Inferior parietal cortex (tissue), 1 donor: ENCODE measurements around the gene OR2T11.
"Not testable (repeated sequence)": the region's sequence is repeated elsewhere in the genome, so short reads cannot be mapped to it uniquely, and the experiment has no call there.

ENCODE experiments used
- DNase-seq: peaks from one replicate; pipeline ENCODE4 v3.0.0-alpha.2; 2016; ENCODE audit errors: extremely low spot score

OR2T11 gene, protein sequence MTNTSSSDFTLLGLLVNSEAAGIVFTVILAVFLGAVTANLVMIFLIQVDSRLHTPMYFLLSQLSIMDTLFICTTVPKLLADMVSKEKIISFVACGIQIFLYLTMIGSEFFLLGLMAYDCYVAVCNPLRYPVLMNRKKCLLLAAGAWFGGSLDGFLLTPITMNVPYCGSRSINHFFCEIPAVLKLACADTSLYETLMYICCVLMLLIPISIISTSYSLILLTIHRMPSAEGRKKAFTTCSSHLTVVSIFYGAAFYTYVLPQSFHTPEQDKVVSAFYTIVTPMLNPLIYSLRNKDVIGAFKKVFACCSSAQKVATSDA

DNA sequence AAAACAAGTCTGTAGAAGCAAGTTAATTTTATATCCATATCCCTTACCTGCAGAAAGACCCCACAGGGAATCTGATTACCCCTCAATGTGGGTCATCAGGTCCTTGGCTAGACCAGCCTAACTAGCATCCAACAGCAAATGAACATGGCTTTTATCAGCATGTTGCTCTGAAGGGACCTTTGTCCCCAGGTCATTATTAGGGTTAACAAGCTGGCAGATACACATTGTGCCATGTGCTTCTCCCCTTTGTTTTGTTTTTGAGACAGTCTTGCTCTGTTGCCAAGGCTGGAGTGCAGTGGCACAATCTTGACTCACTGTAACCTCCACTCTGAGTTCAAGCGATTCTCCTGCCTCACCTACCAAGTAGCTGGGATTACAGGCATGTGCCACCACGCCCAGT is at the start of gene OR2T11:
OR2T11 (minus strand) TSS at position 101 of the 400 bp plus-strand sequence. CDS start 7,963 bp downstream, outside the sequence.
- DNase-seq, result not testable (repeated sequence)

DNA sequence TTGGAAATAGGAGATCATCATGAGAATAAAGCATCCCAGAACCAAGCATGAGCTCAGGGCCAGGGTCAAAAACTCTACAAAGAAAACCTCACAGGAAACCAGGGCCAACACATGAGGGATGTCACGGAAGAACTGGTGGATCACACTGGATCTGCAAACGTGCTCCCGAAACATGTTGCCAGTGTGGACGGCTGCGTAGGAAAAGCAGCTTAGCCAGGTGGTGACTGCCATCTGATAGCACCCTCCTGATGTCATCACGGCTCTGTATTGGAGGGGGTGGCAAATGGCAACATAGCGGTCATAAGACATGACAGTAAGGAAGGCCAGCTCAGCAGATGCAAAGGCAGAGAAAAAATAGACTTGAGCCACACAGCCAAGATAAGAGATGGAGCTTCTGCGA is 46.8 kb upstream of the OR2T11 start:
- DNase-seq, result no peak

GRCh38 chr1:248670003-248670402 is 35.1 kb upstream of the OR2T11 start:
- no peak for DNase-seq

DNA sequence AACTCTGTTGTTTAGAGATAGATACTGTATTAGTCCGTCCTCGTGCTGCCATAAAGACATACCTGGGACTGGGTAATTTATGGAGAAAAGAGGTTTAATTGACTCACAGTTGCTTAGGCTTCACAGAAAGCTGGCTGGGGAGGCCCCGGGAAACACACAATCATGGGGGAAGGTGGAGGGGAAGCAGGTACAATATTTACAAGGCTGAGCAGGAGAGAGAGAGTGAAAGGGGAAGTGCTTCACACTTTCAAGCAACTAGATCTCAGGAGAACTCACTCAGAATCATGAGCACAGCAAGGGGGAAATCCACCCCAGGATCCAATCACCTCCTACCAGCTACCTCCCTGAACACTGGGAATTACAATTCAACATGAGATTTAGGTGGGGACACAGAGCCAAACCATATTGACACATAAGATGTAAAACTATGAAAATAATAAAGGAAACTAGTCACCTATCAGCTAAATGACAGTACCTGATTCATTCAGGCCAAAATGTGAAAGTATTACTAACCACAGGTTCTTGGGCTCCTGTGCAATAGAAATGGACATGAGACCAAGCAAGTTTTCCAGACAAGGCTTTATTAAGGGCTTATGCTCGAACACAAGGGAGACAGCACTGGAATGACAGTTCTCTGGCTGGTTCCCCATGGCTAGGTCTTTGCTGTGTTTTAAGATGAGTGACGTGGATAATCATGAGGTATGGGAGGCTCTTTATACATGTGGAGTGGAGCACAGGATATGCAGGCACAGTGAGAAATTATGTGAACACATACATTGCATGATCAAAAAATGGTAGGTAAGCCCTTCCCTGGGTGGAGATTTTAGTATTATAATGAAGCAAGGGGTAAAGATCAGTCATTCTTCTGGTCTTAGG is 28.8 kb upstream of the OR2T11 start:
- DNase-seq, result not testable (repeated sequence)

DNA sequence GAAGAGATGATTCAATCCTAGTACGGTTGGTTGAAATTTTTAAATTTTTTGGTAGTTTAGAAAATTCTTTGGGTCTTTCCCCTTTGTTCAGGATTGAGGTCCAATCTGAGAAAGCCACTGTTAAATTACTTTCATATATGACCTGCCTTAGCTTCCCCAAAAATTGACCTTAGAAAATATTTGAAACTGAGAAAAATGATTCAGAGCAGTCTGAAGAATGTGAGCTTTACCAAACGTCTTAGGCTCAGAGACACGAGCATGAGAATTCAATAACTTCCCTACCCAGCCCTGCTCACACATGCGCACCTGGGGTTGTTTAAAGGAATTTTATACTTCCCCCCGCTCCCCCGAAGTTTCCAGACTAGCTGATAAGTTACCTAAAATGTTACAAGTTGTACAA is 21.9 kb upstream of the OR2T11 start:
- not testable (repeated sequence) for DNase-seq

DNA sequence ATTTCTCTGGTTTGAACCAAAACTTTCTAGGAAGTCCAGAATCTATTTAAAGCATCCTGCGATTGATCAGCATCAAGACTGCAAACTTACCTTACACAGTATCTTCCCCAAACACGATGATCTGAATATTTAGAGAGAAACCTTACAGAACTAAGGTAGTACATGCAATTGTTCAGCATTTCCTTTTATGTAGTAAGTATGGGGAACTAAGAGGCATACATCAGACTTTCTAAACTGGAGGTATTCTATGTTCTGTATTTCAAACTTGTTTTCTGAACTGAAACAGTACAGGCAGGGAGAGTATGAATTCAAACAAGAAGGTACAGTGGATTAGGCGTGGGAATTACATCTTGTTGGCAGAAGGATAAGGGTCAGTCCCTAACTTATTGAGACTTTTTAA is 20.5 kb upstream of the OR2T11 start, which contains the start of gene OR2T27:
OR2T27 (minus strand) TSS at position 175 of the 400 bp plus-strand sequence. CDS start 4,644 bp downstream, outside the sequence.
- not testable (repeated sequence) for DNase-seq

GRCh38 chr1:248648770-248649536 is 14.1 kb upstream of the OR2T11 start:
- not testable (repeated sequence) for DNase-seq

GRCh38 chr1:248645178-248645577 is 10.3 kb upstream of the OR2T11 start, which contains the start of gene OR2T35:
OR2T35 (minus strand) TSS chr1:248645278; CDS start chr1:248639258, 6,020 bp downstream.
- DNase-seq, result not testable (repeated sequence)

- not testable (repeated sequence) for DNase-seq
Observed at GRCh38 chr1:248642971-248643651, 8.2 kb upstream of the OR2T11 start.

DNA sequence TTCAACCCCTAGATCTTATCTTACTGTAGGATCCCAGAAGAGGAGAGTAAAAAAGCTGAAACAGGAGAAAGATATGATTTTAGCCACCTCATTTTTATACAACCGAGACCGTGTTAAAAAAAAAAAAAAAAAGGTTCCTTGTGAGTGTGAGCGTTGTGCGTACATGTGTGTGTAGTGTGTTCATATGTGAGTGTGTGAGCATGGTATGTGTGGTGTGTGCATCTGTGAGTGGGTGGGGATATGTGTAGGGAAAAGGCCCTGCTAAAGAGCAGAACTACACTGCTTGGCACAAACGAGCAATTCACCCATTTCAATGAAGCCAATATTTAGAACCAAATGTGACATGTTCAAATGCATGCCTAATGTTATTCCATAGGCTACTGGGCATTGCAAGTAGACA is 6.7 kb upstream of the OR2T11 start:
- DNase-seq, result not testable (repeated sequence)

GRCh38 chr1:248640906-248641305 is 6.0 kb upstream of the OR2T11 start:
- not testable (repeated sequence) for DNase-seq

DNA sequence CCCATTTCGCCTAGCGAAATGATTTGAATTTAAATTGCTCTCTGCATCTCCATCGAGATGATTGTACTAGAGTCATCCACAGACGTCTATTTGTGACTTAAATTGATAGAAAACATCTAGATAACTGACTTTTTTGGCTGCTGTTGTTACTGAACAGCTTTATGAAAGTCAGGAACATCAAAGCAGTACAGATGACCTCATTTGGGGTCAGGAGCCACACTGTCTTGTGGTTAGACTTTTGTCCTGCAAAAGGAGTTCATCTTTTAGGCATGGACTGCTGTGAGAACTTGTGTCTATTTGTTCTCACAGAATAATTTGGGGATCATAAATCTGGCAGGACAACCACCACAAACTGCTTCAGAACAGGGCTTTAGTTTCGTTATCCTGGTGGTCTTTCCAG is 4.8 kb upstream of the OR2T11 start:
- DNase-seq, result not testable (repeated sequence)

DNA sequence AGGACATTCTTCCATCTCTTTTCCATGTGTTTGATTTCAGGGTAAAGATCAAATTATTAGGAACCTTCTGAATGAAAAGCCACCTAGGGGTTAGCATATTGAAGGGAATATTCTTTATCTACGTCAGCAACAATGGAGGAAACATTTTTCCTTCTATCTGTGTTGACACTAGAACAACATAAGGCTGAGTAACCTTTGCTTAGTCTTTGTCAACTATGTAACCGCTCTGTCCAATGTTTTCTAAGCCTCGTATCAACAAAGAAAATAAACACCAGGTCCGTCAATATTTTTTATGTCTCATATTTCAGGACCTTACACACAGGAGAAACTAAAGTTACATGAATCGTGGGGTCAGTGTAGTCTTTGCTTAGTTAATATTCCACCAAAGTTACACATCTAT is 1.7 kb upstream of the OR2T11 start:
- not testable (repeated sequence) for DNase-seq

DNA sequence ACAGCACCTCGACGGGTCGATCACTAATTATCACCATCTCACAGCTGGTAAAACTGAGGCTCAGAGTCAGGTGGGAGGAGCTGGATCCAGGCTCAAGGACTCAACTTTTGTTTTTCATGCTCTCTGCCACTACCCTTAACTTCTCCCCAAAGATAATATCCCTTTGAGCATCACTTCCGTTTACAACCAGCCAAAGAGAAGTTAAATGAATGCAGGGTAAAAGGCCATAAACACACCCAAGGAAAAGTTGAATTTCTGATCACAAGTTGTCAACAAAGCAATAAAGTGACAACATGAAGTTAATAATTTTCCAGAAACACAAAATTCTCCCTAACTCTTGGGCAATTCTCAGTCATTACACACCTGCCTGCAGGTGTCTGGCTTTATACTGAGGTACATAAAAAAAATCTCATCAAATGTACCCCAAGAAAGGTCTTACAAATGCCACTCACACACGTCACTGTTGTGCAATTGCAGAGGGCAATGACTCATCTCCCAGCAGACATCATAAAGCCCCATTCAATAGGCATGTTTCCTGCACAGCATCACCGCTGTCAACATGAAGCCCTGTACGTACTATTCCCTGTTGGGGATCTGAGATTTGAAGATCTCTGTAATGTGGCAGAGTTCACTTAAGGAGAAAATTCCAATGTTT is 3.4 kb downstream of the OR2T11 start:
- DNase-seq, result no peak

GRCh38 chr1:248630551-248630950 is 4.3 kb downstream of the OR2T11 start:
- DNase-seq, result no peak

- DNase-seq, result no peak
Observed at GRCh38 chr1:248627971-248628844, 6.7 kb downstream of the OR2T11 start.

GRCh38 chr1:248625971-248626370 is 8.9 kb downstream of the OR2T11 start:
- no peak for DNase-seq

DNA sequence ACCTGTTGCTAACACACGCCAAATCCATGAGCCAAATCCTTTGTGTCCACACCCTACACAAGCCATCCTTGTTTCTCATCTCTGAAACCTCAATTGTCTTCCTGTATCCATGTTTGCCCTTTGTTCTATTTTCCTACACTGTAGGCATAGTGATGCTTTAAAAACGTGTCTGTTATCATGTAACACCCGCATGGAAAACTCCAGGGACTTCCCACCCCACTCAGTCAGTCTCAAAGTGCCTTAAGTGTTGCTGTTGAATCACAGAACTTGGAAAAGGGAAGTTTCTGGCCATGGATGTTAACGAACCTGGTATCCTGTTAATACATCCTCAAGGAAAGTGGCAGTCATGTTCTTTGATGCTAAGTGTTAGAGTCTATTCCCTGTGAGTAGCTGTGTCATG is 9.7 kb downstream of the OR2T11 start:
- no peak for DNase-seq

DNA sequence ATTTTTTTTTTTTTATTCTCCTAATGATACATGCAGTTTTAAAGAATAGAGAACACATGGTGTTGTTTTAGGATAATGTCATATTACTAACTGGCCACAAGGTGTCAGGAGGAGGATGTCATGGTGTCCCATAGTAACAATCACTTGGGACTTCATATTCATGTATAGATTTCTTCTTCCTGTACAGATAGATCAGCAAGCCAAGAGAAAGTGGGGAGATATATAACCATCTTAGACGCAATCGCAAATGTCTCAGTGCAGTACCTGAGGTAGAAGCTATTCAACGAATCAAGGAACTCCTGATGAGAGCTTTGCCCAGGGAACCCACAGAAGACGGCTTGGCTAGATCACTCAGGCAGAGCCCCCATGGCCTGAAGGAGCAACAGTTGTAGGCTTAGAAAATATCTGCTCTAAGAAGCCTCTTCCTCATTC is 12.3 kb downstream of the OR2T11 start:
- peak; percentile 41 for DNase-seq

GRCh38 chr1:248621770-248622169 is 13.1 kb downstream of the OR2T11 start:
- no peak for DNase-seq
